HG03565 (cell line): ENCODE data around the gene VENTX.
"Not testable (repeated sequence)": the region's sequence is repeated elsewhere in the genome, so short reads cannot be mapped to it uniquely, and the experiment has no call there.

Source experiments
- ATAC-seq: cut with Tn5 transposase; IDR thresholded peaks from one replicate; pipeline ENCODE4 v1.9.1; 2021; ENCODE audit warnings: mild to moderate bottlenecking, moderate library complexity; ENCODE audit not compliant: unreplicated experiment

Gene VENTX

GRCh38 chr10:133234796-133235195 is 2.9 kb upstream of the VENTX start:
- ATAC-seq, result not testable (repeated sequence)

- ATAC-seq, result no peak
These were observed 2.3 kb upstream of the VENTX start for GRCh38 chr10:133235265-133235855.

- no peak for ATAC-seq
These were observed 1.7 kb upstream of the VENTX start for GRCh38 chr10:133235932-133236331.

GRCh38 chr10:133236401-133237240 is 1.0 kb upstream of the VENTX start:
- no peak for ATAC-seq

- no peak for ATAC-seq
These were observed 441 bp upstream of the VENTX start for GRCh38 chr10:133237241-133237587.

- no peak for ATAC-seq
These were observed 780 bp downstream of the VENTX start for GRCh38 chr10:133238466-133238804.

- no peak for ATAC-seq
These were observed 2.3 kb downstream of the VENTX start for GRCh38 chr10:133239990-133240389.

GRCh38 chr10:133241501-133242205 is 4.0 kb downstream of the VENTX start:
- peak; percentile 61 for ATAC-seq

- no peak for ATAC-seq
These were observed 5.1 kb downstream of the VENTX start for GRCh38 chr10:133242611-133243356.

GRCh38 chr10:133243593-133243992 is 5.9 kb downstream of the VENTX start:
- no peak for ATAC-seq

- ATAC-seq, result no peak
These were observed 8.0 kb downstream of the VENTX start for GRCh38 chr10:133245439-133246235.

GRCh38 chr10:133246236-133246626 is 8.6 kb downstream of the VENTX start:
- no peak for ATAC-seq

- no peak for ATAC-seq
These were observed 10.2 kb downstream of the VENTX start for GRCh38 chr10:133247681-133248333.

- ATAC-seq, result no peak
These were observed 10.7 kb downstream of the VENTX start for GRCh38 chr10:133248334-133248715.

GRCh38 chr10:133249094-133249780 is 11.6 kb downstream of the VENTX start:
- no peak for ATAC-seq

GRCh38 chr10:133249975-133250754 is 12.5 kb downstream of the VENTX start:
- no peak for ATAC-seq

GRCh38 chr10:133251388-133252222 is 13.9 kb downstream of the VENTX start:
- no peak for ATAC-seq

GRCh38 chr10:133252223-133252552 is 14.5 kb downstream of the VENTX start:
- no peak for ATAC-seq
